NCI-H345 treated with DMSO at 0.1 percent for 48 hours (cell line): ENCODE data around the gene COL24A1.
A peak's percentile ranks its signal among the peaks of the same experiment; 100 is the strongest.

Source experiments
- DNase-seq: peaks from one replicate; lab custom pipeline; 2025; ENCODE audit not compliant: unreplicated experiment; lab: John Stamatoyannopoulos, UW

COL24A1 gene

GRCh38 chr1:86156566-86157455 lies at the start of gene COL24A1:
Gene COL24A1, minus strand, starts transcription at chr1:86156772. Its CDS starts 376 bp downstream, at chr1:86156396.
- DNase-seq: peak; percentile 29

GRCh38 chr1:86205741-86206140 lies 49.2 kb upstream of the COL24A1 start:
- DNase-seq: no peak

GRCh38 chr1:86202552-86203340 lies 46.2 kb upstream of the COL24A1 start:
- DNase-seq: no peak

GRCh38 chr1:86201311-86201710 lies 44.7 kb upstream of the COL24A1 start:
- DNase-seq: no peak

DNA sequence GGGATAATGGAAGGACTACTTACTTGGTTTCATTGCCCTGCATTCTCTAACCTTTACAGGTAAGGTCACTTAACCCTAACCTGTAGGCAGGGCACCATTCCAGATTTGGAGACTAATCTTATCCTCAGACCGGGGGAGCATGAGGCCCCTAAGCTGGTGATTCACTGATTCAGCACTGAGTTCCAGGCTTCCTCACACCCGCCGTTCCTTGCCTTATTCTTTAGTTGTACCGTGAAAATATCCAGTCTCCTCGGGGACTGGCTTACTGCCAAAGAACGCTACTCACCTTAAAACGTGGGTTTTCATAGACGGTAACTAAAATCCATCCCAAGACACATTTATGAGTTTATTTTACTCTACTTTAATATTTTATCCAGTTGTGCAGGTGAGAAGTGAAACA lies 44.3 kb upstream of the COL24A1 start:
- DNase-seq: no peak

GRCh38 chr1:86197206-86197855 lies 40.8 kb upstream of the COL24A1 start:
- DNase-seq: no peak

DNA sequence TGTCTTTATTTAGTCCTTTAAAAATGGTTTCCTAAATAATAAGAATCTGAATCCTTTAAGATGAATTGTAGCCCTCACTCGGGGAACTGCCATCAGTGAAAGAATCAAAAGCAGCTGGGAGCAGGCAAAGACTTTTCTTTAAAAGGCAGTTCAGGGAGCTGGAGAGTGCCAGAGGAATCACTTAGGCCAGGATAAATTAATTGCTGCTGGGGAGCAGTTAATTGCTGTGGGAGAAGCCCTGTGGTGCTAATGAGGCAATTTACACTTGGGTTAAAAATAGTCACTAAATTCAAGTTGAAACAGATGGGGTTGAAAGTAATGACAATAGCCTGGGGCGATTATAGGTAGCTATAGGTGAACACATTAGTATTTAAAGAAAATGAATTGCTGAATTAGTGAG lies 38.7 kb upstream of the COL24A1 start:
- no peak for DNase-seq

DNA sequence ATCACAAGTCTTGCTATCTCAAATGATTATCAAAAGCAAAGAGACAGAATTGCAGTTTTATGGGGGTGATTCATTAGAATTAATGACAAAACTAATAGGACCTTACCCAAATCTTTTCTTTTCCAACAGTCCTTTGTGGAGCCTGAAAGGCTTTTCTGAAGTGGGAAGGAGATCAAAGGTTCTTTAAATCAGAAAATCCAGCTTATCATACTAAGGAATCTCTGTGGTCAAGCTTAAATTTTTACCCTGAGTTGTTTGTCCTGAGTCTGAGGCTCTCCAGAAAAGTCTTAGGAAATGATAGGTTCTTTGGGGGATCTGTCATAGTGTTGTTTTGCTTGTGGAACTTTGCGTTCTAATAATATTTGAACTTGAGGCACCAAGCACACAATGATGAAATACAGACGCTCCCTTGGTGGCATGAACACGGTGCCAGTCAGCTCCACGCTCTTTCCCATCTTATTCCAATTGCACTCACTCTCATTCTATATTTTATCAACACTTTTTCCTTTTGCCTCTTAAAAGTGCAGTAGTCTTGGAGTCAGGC lies 38.0 kb upstream of the COL24A1 start:
- DNase-seq: no peak

DNA sequence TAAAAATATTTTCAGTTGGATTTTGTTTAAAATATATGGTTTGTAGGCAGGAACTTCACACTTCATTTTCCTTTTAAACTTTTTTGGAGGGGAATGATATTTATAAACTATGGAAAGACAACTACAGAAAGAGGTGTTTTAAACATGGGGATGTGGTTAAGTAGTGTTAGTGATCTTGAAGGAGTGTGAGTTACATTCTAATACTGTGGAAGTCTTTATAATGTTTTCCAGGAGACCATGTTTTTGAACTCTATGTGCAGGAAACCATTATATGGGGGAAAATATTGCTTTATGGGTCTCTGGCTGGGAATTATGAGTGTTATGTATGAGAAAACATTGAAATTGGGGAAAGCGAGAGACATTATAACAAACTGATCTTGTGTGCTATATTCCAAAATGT lies 35.8 kb upstream of the COL24A1 start:
- no peak for DNase-seq

DNA sequence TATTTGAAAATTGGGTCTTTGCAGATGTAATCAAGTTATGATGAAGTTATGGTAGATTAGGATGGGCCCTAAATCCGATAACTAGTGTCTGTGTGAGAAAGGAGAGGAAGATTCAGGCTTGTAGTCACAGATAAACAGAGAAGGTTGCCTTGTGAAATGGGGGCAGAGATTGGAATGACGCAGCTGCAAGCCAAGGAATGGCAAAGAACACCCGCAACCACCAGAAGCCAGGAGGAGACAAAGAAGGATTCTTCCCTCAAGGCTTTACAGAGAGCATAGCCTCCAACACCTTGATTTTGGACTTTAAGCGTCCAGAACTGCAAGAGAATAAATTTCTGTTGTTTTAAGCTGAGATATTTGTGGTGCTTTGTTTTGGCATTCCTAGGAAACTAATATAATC lies 35.4 kb upstream of the COL24A1 start:
- no peak for DNase-seq

- no peak for DNase-seq
These were observed 34.3 kb upstream of the COL24A1 start for GRCh38 chr1:86190873-86191272.

DNA sequence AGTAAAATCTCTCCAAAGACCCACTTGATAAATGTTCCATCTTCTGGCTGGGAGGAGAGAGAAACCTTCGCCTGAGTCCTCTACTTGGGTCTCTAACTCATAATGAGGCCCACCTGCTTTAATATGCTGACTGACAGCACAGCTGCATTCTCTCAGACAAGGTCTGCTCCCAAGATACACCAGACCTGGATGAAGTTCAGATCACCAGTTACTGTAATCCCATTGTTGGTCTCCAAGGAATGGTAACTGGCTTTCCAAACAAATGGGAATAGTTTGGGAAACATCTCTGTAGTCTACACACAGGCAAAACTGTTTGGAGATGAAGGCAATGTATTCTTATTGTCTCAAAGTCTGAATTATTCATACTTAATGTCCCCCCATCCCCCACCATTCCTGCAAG lies 27.9 kb upstream of the COL24A1 start:
- no peak for DNase-seq

- DNase-seq: no peak
These were observed 27.2 kb upstream of the COL24A1 start for GRCh38 chr1:86183810-86184209.

GRCh38 chr1:86176226-86176625 lies 19.7 kb upstream of the COL24A1 start:
- no peak for DNase-seq

- DNase-seq: no peak
These were observed 19.2 kb upstream of the COL24A1 start for GRCh38 chr1:86175756-86176155.

- DNase-seq: no peak
These were observed 13.1 kb upstream of the COL24A1 start for GRCh38 chr1:86169625-86170024.

DNA sequence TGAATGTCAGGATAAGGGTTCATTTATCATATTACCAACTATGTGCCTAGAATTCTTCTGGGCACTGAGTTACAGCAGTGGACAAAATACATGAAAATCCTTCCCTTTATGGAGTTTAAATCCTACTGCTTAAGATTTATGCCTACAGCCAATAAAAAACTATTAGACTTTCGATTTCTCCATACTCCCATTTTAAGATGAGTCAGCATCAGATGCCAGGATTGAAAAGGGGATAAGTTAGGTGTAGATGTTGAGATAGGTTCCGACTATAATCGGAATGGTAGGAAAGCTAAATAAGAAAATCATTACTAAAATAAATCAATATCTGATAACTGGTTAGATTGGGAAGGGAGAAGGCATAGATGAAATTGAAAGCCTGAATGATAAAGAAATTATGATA lies 3.2 kb upstream of the COL24A1 start:
- DNase-seq: no peak

GRCh38 chr1:86155807-86156565 lies 586 bp downstream of the COL24A1 start:
- peak; percentile 30 for DNase-seq

GRCh38 chr1:86155051-86155806 lies 1.3 kb downstream of the COL24A1 start:
- DNase-seq: no peak

- no peak for DNase-seq
These were observed 2.0 kb downstream of the COL24A1 start for GRCh38 chr1:86154571-86155050.
